DND-41 (cell line): Measurements from ENCODE around the gene REG1B.

Experiments
- EZH2 ChIP-seq: IDR thresholded peaks from 3 replicates; pipeline ENCODE4 v1.6.1; 2012; ENCODE audit warnings: borderline replicate concordance, low read depth, mild to moderate bottlenecking, moderate library complexity, low read length, inconsistent platforms; ENCODE audit not compliant: severe bottlenecking
- TF ChIP-seq, protein P1 (sequence below): IDR thresholded peaks from 2 replicates; pipeline ENCODE4 v1.5.1; 2012; ENCODE audit warnings: borderline replicate concordance, low read length, moderate library complexity, mild to moderate bottlenecking; ENCODE audit not compliant: poor library complexity, severe bottlenecking; ENCODE audit errors: extremely low read depth

DNA sequence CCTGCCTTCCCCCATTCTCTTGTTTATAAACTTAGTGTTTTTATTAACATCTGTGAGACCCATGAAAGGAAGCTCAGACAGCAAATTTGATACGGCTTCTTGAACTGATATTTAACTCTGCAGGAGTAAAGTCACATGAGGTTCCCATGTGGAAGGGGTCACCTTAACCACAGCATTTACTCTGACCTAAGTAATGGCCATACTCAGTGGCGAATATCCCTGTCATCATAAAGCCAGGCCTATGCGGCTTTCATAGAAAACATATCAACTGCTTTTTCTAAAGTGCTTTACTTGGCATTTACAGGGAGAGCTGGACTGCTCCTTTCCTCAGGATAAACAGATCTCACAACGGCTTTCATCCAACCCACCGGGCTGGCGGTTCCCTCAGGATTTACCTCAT, 41.5 kb upstream of the REG1B start:
- TF ChIP-seq, protein P1, sequence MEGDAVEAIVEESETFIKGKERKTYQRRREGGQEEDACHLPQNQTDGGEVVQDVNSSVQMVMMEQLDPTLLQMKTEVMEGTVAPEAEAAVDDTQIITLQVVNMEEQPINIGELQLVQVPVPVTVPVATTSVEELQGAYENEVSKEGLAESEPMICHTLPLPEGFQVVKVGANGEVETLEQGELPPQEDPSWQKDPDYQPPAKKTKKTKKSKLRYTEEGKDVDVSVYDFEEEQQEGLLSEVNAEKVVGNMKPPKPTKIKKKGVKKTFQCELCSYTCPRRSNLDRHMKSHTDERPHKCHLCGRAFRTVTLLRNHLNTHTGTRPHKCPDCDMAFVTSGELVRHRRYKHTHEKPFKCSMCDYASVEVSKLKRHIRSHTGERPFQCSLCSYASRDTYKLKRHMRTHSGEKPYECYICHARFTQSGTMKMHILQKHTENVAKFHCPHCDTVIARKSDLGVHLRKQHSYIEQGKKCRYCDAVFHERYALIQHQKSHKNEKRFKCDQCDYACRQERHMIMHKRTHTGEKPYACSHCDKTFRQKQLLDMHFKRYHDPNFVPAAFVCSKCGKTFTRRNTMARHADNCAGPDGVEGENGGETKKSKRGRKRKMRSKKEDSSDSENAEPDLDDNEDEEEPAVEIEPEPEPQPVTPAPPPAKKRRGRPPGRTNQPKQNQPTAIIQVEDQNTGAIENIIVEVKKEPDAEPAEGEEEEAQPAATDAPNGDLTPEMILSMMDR: no peak
- TF ChIP-seq EZH2: no peak
